WERI-Rb-1 (cell line): ENCODE results near the gene ARCN1.

Source experiments
- DNase-seq: peaks from one replicate; pipeline ENCODE4 v3.0.0-alpha.2; 2020
- H3K27ac ChIP-seq: fragments of 250-450 bp; sonication (Bioruptor Pico); 2 replicates; pipeline ENCODE4 v1.5.1; 2020; ENCODE audit warnings: mild to moderate bottlenecking, moderate library complexity
- H3K27me3 ChIP-seq: fragments of 250-450 bp; sonication (Bioruptor Pico); 2 replicates; pipeline ENCODE4 v1.5.1; 2021; ENCODE audit warnings: mild to moderate bottlenecking, low read depth, moderate library complexity; ENCODE audit not compliant: insufficient read depth, severe bottlenecking
- H3K36me3 ChIP-seq: fragments of 250-450 bp; sonication (Bioruptor Pico); 2 replicates; pipeline ENCODE4 v1.5.1; 2020; ENCODE audit warnings: mild to moderate bottlenecking, moderate library complexity
- H3K4me3 ChIP-seq: 2 replicates; pipeline ENCODE4 v1.5.1; 2011; ENCODE audit warnings: low read depth, mild to moderate bottlenecking, control low read depth, low read length
- H3K9me3 ChIP-seq: fragments of 250-450 bp; sonication (Bioruptor Pico); 2 replicates; pipeline ENCODE4 v1.5.1; 2021; ENCODE audit warnings: mild to moderate bottlenecking, moderate library complexity; ENCODE audit not compliant: severe bottlenecking
- TF ChIP-seq, protein P1 (sequence below): IDR thresholded peaks from 2 replicates; pipeline ENCODE4 v1.5.1; 2011; ENCODE audit warnings: low read depth, mild to moderate bottlenecking, control low read depth, inconsistent platforms, low read length

ARCN1 gene

GRCh38 chr11:118628861-118629549 is 56.8 kb downstream of the ARCN1 start:
- DNase-seq: no peak
- peaks cover 34% of the 10 kb centered on the region for H3K36me3 ChIP-seq
- no peak overlapping the region for H3K27ac ChIP-seq

DNA sequence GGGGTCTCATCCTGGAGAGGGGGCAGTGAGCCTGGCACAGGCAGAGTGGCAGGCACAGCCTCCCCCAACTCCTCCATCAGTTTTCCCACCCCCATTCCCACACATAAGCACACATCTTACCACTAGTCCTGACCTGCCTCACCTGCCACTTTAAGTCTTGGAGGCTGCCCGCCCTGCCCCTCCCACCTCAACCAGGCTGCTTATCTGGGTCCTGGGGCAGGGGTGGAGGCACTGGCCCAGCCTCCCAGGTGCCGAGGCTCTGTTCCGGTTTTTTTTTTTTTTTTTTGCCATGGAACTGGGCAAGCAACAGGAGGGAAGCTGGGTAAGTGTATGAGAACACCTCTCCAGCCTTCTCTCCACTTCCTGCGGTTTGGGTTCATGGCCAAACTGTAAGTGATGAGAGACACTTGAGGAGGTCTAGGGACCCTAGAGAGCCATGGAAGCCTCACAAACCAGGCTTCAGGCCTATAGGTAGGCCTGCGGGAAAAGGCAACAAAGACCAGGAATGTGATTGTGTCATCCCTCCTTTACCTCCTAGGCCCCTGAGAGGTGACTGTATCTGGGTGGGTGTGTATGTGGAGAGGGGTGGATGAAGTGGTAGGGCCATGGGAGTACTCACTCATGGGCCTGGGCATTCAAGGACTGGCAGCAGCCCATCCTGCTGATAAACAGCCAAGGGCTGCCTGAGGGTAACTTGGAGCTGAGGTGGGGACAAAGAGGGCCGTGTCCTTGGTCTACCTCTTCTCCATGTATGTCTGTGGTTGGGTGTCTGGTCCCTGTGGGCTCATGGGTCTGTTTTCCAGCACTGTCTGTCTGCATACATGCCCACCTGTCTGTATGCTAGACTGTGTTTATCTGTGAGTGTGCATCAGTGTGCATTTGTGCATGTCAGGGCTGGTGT is 57.8 kb downstream of the ARCN1 start:
- no peak overlapping the region for H3K4me3 ChIP-seq
- TF ChIP-seq, protein P1, sequence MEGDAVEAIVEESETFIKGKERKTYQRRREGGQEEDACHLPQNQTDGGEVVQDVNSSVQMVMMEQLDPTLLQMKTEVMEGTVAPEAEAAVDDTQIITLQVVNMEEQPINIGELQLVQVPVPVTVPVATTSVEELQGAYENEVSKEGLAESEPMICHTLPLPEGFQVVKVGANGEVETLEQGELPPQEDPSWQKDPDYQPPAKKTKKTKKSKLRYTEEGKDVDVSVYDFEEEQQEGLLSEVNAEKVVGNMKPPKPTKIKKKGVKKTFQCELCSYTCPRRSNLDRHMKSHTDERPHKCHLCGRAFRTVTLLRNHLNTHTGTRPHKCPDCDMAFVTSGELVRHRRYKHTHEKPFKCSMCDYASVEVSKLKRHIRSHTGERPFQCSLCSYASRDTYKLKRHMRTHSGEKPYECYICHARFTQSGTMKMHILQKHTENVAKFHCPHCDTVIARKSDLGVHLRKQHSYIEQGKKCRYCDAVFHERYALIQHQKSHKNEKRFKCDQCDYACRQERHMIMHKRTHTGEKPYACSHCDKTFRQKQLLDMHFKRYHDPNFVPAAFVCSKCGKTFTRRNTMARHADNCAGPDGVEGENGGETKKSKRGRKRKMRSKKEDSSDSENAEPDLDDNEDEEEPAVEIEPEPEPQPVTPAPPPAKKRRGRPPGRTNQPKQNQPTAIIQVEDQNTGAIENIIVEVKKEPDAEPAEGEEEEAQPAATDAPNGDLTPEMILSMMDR: no peak
- no peaks in the 10 kb centered on the region for H3K9me3 ChIP-seq
- no peak overlapping the region for H3K27ac ChIP-seq
- DNase-seq: no peak
- H3K36me3 ChIP-seq: peaks cover 32% of the 10 kb centered on the region
- no peaks in the 10 kb centered on the region for H3K27me3 ChIP-seq

More at GRCh38 chr11:118628861-118629549, 56.8 kb downstream of the ARCN1 start:
- Histone ChIP-seq H3K4me3 (no peak overlapping the region), H3K27me3 (no peaks in the 10 kb centered on the region), H3K9me3 (no peaks in the 10 kb centered on the region)
- TF ChIP-seq, protein P1: no peak

DNA sequence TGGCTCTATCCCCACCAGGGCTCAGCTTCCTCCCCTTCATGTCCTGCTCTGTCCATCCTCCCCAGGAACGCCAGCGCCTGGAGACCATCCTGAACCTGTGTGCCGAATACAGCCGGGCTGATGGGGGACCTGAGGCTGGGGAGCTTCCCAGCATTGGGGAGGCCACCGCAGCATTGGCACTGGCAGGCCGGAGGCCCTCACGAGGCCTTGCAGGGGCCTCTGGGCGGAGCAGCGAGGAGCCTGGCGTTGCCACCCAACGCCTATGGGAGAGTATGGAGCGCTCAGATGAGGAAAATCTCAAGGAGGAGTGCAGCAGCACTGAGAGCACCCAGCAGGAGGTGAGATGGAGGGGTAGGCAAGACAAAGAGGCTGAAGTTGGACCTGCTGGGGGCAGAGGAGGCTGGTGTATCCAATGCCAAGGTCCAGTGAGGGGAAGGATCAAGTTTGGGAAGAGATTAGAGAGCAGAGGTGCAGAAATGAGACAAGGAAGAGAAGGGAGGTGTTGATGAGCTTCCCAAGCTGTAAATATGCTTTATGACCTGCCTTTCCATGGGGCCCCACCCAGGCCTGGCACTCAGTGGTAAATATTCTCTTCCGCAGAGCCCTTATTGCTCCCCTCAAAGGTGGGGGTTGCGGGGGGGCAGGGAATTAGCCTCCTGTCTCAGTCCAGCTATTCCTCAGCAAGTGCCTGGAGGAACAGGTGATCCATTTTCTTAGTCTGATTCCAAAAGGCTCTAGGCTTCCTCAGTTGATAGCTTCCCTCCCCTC is 59.1 kb downstream of the ARCN1 start:
- peaks cover 33% of the 10 kb centered on the region for H3K36me3 ChIP-seq

DNA sequence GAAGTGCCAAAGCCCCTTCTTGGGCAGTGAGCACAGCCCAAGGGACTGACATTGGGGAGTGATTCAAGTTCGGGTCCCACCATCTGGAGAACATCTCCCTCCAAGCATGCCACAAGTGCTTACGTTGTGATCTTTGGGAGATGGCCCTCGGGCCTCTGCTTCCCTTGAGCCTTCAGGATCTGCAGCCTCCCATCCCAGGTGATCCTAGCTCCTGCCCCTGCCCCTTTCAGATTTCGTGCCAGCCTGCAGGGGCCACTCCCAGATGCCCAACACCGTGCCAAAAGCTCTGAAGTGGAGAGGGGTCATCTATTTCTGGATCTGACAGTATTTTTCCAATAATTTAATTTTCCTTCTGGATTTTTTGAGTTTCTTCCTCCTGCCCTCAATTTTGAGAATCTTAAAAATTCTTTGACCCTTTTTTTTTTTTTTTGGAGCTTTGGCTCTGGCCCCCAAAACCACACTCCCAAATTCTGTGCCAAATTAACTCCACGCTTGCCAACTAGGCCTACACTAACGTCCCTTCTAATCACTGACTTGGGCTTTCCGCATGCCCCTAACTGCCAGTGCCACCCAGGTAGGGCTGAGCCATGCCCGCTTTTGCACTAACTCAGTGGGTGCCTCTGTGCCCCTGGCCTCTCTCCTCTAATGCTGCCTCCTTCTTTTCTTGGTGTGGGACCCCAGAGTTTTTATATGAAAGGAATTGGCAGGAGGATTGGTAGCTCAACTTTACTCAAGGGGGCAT is 60.5 kb downstream of the ARCN1 start:
- peaks cover 24% of the 10 kb centered on the region for H3K36me3 ChIP-seq
- TF ChIP-seq, protein P1: no peak
- no peaks in the 10 kb centered on the region for H3K9me3 ChIP-seq
- DNase-seq: no peak
- no peaks in the 10 kb centered on the region for H3K27me3 ChIP-seq
- H3K27ac ChIP-seq: no peak overlapping the region
- H3K4me3 ChIP-seq: no peak overlapping the region

More for the DNA sequence above, 59.1 kb downstream of the ARCN1 start:
- H3K27ac ChIP-seq: no peak overlapping the region
- no peak for DNase-seq
- no peaks in the 10 kb centered on the region for H3K27me3 ChIP-seq
- no peak overlapping the region for H3K4me3 ChIP-seq
- no peaks in the 10 kb centered on the region for H3K9me3 ChIP-seq
- TF ChIP-seq, protein P1: no peak

- Histone ChIP-seq H3K27ac (no peak overlapping the region), H3K27me3 (no peaks in the 10 kb centered on the region), H3K36me3 (peaks cover 19% of the 10 kb centered on the region), H3K9me3 (no peaks in the 10 kb centered on the region), H3K4me3 (no peak overlapping the region)
- TF ChIP-seq, protein P1: no peak
- DNase-seq: no peak
Measured at GRCh38 chr11:118633319-118633690, 61.1 kb downstream of the ARCN1 start.
